HG02885 (cell line): ENCODE results near the gene LTF.
A peak's percentile ranks its signal among the peaks of the same experiment; 100 is the strongest.
"Not testable (repeated sequence)": the region's sequence is repeated elsewhere in the genome, so short reads cannot be mapped to it uniquely, and the experiment has no call there.

ENCODE experiments used
- ATAC-seq: cut with Tn5 transposase; IDR thresholded peaks from one replicate; pipeline ENCODE4 v1.9.1; 2021; ENCODE audit warnings: mild to moderate bottlenecking; ENCODE audit not compliant: unreplicated experiment, poor library complexity

The LTF gene

GRCh38 chr3:46447228-46447985, 17.3 kb downstream of the LTF start:
- no peak for ATAC-seq

- no peak for ATAC-seq
Measured at GRCh38 chr3:46442576-46443530, 21.9 kb downstream of the LTF start.

GRCh38 chr3:46440531-46441294, 24.0 kb downstream of the LTF start:
- peak; percentile 78 for ATAC-seq

GRCh38 chr3:46438831-46439230, 25.9 kb downstream of the LTF start:
- no peak for ATAC-seq

GRCh38 chr3:46435081-46435726, 29.5 kb downstream of the LTF start:
- no peak for ATAC-seq

- ATAC-seq = no peak
Measured at GRCh38 chr3:46433841-46434240, 30.9 kb downstream of the LTF start.

- not testable (repeated sequence) for ATAC-seq
Measured at GRCh38 chr3:46433118-46433517, 31.6 kb downstream of the LTF start.

GRCh38 chr3:46431905-46432304, 32.8 kb downstream of the LTF start:
- not testable (repeated sequence) for ATAC-seq

GRCh38 chr3:46430879-46431278, 33.8 kb downstream of the LTF start:
- not testable (repeated sequence) for ATAC-seq

- no peak for ATAC-seq
Measured at GRCh38 chr3:46429671-46430070, 35.0 kb downstream of the LTF start.

- ATAC-seq = no peak
Measured at GRCh38 chr3:46429250-46429649, 35.5 kb downstream of the LTF start.

GRCh38 chr3:46427916-46428833, 36.5 kb downstream of the LTF start:
- no peak for ATAC-seq

GRCh38 chr3:46427404-46427803, 37.3 kb downstream of the LTF start:
- not testable (repeated sequence) for ATAC-seq

- not testable (repeated sequence) for ATAC-seq
Measured at GRCh38 chr3:46426476-46426875, 38.2 kb downstream of the LTF start.

GRCh38 chr3:46423588-46423987, 41.1 kb downstream of the LTF start:
- ATAC-seq = no peak

GRCh38 chr3:46422617-46423016, 42.1 kb downstream of the LTF start:
- ATAC-seq = no peak

- no peak for ATAC-seq
Measured at GRCh38 chr3:46420931-46421330, 43.8 kb downstream of the LTF start.

GRCh38 chr3:46419816-46420215, 44.9 kb downstream of the LTF start:
- no peak for ATAC-seq
